ENCODE data around the gene DACH1.

DACH1 gene

DNA sequence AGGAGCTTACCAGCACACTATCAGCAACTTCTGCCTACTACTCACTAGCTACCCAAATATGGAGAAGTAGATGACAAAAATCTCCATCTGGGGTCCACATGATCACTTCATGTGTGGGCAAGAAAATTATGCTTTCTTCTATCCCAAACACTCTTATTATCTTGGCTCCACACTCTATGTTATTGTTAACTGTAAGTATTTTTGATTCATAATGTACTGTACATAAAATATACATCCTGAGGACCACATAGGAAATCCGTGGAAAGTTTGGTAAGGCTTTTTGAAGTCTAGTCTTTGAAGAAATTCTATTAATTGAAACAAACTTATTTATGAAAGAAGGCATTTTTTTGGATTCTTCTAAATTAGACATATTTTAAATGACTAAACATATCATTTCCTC, 378.8 kb downstream of the DACH1 start:
- no peak for DNase-seq (ENCODE audit: low spot score)

DNA sequence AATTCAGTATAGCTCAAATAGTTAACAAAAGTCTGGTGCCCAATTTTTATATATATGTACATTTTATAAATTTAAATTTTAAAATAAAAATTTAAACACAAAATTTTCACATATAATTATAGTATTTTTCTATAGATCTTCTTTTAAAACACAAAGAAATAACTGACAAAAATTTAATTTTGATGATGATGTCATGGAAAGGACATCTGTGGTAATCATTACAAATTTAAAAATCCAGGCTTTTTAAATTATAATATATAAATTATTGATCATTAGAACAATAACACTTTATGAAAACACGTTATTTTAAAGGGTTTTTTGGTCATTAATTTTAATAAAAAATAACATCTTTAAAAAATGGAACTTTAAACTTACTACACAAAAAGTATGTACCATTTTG, 381.1 kb downstream of the DACH1 start:
- no peak for DNase-seq (ENCODE audit: low spot score)

DNA sequence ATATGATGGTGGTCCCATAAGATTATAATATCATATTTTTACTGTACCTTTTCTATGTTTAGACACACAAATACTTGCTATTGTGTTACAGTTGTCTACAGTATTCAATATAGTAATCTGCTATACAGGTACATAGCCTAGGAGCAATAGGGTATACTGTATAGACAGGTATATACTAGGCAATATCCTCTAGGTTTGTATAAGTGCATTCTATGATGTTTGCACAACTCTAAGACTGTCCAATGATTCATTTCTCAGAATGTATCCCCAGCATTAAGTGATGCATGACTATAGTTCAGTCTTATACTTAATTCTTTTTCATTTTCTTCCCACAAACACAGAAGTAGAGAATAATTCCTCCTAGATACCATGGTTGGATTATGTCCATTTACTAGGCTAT, 383.3 kb downstream of the DACH1 start:
- DNase-seq (ENCODE audit: low spot score) = no peak

DNA sequence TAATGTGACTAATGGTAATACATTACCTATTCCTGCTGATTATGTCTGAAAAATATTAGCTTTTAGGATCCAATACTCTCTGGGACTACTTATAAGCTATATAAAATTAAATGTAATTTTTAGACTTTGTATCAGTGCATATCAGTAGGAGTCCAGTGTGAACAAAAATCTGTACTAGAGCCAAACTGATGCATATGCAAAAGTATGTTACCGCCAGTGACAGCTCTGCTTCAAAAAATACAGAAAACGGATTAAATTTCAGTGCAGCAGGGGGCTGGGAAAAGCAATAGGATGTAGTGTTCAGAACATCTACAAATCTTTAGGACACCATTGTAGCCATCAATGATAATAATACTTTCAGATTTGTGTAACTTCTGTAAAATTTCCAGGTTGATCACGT, 385.5 kb downstream of the DACH1 start:
- no peak for DNase-seq (ENCODE audit: low spot score)

DNA sequence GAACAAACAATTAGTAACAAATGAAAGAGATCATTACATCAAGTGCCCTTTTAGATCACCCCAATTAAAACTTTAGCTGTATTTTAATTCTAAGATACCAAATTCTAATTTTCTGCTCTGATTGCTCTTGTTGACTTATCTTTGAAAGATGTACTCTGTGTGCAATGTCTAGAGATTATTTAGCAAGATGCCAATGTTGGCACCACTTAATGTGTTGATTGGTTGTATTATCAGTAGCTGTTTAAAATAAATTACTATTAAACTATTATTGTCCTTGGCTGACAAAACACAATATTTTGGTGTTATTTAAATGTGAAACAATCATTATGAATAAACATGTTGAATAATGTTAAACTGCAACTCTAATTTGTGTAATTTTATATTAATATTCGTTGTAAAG, 386.0 kb downstream of the DACH1 start:
- DNase-seq (ENCODE audit: low spot score) = no peak

DNA sequence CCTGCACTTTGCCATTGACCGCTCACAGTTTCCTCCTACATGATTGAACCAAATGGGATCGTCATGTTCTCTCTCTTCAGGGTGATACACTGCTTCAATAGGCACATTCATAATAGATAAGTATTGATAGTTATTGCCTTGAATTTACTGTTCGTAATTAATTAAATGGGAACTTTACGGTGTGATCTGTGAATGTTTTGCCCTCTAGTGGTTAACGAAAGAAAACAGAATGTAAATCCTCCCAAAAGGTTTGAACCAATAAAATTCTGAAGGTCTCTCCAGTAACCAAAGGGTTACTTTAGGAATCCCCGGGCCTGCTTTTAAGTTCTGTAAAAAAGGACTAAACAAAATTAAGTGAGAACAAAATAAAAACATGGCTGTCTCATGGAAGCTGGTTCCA, 389.3 kb downstream of the DACH1 start:
- DNase-seq (ENCODE audit: low spot score) = no peak

DNA sequence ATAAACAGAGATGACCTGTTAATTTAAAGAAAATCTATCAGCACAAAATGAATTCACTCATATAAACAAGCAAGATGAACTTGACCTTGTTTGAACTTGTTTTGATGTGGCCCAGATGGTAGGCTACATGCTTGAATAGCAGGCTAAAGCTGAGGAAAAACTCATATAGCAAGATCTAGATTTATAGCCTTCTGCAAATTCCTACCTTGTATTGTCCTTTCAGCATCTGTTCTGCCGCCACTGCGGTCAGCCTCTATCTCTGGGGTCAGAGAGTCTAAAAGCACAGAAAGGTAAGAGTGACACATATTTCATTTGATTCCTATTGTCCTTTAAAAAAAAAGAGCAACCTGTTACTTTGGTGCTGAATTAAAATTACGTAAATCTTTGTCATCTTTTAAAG, 392.1 kb downstream of the DACH1 start:
- no peak for DNase-seq (ENCODE audit: low spot score)

DNA sequence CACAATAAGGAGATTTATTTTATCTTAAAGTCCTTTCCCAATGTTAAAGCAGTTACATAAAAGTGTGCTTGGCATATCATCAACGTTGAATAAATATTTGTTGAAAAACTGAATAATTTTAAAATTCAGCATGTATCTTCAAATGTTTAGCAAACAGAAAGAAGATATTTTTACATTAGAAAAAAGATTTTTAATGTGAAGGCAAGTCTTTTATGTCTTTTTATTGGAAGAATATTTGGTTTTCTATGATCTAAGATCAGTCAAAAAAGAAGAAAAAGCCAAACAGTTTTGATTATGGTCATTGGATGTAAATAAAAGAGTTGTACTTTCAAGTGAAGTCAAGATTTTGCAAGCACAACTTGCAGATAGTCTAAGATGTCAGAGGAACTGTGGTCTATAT, 397.4 kb downstream of the DACH1 start:
- DNase-seq (ENCODE audit: low spot score) = no peak

DNA sequence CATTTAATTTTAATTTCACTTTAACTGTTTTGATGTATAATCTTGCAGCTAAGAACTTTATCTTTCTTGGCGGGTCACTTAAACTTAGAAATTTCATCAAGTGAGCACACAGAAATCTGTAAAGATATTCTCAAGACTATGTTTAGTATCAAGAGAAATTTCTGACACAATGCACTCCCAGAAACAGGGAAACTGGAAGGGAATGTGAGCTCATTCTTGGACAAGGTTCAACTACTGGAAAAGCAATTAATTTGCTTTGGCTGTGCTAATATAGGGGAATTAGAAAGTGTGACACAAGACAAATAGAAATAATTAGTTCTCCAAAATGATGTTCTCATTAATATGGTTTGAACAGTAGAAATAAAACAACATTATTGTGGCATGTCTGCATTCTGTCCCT, 402.3 kb downstream of the DACH1 start:
- DNase-seq (ENCODE audit: low spot score) = no peak

DNA sequence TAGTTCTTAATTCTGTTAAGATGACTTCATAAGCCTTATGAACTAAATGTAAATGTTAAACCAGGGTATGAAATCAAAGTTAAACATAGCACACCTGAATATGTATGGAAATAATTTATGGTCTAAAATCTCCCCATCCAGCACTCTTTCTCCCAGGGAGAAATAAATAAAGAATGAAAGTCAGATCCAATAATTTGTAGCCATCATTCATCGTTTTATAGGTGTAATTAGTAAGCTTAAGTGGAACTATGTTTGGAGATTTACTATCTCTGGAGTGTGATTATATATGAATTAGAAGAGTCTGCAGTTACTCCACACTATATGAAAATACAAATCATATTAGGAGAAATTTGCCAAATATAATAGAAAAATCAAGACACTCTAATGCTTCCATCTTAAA, 405.1 kb downstream of the DACH1 start:
- DNase-seq (ENCODE audit: low spot score) = no peak

DNA sequence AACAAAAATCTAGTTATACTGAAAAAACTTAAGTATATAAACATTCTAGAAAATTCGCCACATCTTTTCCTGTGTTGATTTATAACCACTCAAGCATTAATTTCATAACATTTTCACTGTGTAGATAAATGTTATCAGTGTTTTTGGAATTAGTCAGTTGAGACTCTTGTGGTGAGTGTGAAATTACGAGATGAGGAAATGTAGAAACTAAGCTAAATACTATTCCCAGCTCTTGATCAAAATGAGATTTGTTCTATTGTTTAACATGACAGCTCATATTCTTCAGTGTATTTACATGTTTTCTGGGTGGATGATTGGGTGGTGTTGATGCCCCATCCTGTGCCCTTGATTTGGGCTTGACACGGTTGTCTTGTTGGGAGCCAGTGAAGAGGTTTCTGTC, 406.8 kb downstream of the DACH1 start:
- no peak for DNase-seq (ENCODE audit: low spot score)

DNA sequence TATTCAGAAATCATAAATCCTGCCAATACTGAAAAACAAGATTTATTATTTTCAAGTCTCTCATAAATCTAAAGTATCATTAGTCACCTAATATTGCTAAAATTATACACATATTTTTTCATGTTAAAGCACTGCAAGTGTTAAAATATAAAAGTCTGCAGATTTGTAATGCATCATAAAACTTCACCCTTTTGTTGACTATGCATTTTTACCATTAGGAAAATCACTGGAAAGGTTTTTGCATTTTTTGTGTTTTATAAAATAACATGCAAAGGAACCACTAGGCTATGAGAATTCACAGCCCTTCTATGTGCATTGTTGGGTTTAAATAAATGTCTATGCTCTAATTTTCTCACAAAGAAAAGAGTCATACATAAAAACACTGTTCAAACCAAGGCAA, 407.3 kb downstream of the DACH1 start:
- DNase-seq (ENCODE audit: low spot score) = no peak

DNA sequence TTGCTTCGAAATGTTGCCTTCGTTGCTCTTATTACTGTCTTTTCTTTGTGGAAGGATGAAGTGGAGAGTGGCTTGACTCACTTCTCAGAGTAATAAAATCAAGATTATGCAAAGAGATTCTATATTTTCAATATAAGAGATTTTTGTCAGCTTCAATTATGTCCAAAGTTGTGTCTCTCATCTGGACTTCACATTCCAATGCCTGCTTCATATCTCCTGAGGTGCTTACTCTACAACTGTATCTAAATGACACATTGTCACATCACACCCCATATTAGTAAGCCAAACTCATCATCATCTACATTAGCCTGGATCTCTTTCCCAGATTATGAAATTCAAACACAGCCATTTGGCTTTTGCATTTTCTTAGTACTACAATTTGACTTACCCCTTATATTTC, 409.4 kb downstream of the DACH1 start:
- no peak for DNase-seq (ENCODE audit: low spot score)

DNA sequence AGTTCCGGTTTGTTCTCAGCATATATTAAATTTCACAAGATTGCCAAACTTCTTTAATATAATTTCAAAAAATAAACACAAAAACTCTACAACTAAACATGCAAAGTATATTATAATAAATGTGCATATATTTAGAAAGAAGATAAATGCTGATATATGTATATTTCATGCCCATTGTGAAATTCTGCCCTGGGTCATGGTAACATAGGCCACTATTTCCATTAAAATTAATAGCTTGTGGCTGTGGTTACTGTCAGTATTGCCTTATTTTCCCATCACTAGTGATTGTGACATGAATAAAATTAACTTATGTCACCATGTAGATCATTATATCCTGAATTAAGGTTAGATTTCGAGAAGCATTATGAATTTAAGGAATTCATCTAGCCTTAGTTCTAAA, 410.9 kb downstream of the DACH1 start:
- no peak for DNase-seq (ENCODE audit: low spot score)

DNA sequence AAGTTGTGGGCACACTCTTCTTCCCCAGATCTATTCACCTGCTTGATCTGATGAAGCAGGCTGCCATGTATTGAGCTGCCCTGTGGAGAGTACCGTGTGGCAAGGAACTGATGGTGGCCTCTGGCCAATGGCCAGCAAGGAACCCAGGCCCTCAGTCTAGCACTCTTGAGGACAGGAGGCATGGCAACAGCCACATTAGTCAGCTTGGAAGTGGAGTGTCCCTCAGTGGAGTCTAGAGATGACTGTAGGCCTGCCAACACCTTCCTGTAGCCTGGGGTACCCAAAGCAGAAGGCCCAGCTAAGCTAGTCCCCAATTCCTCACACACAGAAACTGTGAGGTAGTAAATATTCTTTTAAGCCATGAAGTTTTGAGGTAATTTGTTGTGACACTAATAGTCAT, 412.5 kb downstream of the DACH1 start:
- no peak for DNase-seq (ENCODE audit: low spot score)

DNA sequence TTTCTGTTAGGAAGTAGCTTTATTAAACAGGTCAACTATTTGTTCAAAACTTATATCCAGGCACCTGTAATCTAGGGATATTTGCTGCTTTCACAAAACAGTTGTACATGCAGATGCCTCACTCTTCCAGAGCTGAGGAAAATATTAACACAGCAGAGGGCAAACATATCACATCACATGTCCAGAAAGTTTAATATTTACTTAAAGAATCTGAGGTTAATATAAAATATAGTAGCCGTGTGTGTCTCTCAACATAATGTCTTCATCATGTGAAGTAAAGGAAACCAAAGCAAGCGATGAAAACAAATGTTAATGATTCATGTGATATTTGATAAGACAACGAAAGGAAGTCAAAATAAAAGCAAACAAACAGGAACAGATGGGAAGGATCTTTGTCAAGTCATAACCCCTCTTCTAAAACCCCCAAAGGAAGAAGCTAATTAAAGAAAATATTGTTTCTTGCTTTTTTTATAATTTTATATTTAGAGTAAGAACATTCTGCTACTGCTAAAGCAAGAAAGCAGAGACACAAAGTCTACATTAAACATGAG, 418.8 kb downstream of the DACH1 start:
- no peak for DNase-seq (ENCODE audit: low spot score)

DNA sequence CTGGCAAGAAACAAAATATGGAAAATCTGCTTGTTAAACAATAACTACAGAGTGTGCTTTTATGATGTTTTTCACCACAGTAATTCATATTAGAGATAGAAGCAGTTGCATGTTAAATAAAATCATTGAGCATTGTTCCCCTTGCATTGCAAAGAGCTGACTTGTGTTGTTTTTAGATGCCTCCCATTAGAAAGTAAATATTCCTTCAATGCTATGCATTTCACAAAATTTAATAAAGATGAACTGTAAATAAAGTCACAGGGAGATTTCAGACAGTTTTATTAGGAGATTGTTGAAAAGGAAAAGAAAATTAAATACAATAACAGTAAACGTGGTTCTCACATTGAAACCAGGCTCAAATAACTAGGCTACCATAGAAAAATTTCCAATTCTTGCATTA, 429.3 kb downstream of the DACH1 start:
- no peak for DNase-seq (ENCODE audit: low spot score)

DNA sequence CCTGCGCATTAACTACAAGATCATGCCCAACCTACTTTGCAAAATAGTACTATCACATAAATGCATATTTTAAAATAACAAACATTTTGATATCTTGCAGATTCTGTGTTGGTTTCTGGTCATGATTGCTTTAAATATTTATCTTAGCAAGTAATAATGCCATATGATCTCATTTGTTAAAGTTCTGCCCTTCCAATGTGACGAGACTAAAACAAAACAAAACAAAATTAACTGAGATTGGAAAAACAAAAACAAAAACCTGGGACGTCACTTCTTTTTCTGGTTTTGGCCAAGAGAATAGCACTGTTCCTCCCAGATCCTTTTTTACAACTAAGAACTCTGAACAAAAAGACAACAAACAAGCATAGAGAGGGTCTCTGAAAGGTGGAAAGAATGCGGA, 436.3 kb downstream of the DACH1 start:
- no peak for DNase-seq (ENCODE audit: low spot score)

DNA sequence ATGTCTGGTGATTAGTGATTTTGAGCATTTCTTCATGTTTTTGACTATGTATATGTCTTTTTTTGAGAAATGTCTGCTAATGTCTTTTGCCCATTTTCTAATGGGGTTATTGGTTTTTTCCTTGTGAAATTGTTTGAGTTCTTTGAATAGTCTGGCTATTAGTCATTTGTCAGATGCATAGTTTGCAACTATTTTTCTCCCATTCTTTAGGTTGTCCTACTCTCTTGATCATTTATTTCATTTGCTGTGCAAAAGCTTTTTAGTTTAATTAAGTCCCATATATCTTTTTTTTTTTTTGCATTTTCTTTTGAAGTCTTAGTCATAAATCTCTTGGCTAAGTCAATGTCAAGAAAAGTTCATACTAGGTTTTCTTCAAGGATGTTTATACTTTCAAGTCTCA, 449.8 kb downstream of the DACH1 start:
- no peak for DNase-seq (ENCODE audit: low spot score)

DNA sequence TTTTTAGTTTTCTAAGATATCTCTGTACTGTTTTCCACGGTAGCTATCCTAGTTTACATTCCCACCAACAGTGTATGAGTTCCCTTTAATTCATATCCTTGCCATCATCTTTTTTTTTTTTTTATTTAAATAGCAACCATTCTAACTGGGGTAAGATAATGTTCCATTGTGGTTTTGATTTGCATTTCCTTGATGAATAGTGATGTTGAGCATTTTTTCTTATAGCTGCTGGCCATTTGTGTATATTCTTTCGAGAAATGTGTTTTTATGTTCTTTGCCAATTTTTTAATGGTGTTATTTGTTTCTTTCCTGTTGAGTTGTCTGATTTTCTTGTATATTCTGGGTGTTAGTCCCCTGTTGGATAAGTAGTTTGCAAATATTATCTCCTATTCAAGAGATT, 454.8 kb downstream of the DACH1 start:
- no peak for DNase-seq (ENCODE audit: low spot score)

DNA sequence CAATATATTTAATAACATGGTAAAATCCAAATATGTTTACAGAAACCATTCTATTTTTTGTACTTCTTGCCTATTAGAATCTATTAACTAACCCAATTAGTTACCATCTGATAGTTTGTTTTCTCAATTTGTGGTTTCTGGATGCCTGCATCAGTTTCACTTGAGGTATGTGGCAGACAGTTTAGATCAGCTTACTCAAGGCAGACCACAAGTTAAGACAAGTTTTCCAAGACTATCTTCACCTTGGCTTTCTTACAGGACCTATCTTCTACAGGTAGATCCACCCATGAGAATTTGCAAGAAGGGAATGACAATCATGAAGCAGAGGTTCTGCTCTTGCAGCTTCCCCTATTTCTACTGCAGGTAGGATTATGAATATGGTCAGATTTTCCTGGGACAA, 458.6 kb downstream of the DACH1 start:
- no peak for DNase-seq (ENCODE audit: low spot score)

DNA sequence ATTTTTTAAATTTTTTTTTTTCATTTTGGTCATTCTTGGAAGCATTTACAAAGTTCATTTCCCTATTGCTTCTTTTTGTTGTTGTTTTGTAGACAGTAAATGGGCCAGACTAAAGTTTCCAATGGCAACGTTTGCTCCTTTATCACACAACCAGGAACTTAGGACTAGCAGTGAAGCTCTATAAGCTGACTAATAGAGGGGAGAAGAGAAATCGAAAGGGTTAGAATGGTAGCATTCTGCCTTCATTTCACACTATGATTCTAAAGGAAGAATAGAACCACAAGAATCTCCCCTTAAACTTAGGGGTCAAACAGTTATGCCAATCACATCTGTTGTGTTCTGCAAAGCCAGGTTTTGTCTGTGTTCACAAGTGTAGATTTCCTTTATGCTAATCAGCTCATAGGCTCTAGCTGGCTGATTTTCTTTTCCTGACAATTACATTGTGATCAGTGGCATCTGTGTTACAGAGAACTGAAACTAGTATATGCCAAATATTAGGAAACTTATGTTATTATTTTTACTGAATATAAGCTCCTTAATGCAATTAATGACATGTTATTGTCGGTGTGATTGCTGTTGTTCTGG, 467.3 kb downstream of the DACH1 start:
- no peak for DNase-seq (ENCODE audit: low spot score)

DNA sequence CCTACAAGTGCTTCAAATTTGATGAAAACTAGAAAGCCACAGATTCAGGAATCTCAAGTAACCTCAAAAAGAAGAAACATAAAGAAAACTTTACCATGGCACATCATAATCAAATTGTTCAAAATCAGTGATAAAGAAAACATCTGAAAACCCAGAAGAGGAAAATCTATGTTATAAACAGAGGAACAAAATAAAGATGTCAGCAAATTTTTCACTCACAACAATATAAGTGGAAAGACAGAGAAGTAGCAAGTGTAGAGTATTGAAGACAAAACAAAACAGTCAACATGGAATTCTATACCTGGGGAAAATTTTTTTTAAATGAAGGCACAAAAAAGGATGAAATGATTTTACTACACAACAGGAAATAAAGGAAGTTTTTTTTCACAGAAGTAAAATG, 470.9 kb downstream of the DACH1 start:
- no peak for DNase-seq (ENCODE audit: low spot score)

DNA sequence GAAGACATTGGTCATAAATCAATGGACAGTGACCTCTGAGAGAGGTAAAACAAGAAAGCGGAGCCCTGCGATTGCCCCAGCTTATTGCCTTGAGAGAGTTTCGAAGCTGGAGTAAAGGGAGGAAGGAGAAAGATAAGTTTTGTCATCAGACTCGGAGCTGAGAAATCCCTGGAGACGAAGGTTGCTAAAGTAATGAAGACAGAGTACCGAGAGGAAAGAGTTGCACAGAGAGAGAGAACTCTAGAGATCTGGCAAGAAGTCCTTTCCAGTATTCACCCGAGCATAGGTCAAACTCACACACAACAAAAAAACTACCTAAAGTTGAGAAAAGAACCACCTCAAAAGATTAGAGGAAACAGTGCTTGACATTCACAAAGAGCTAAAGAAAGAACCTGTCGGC, 472.0 kb downstream of the DACH1 start:
- no peak for DNase-seq (ENCODE audit: low spot score)

DNA sequence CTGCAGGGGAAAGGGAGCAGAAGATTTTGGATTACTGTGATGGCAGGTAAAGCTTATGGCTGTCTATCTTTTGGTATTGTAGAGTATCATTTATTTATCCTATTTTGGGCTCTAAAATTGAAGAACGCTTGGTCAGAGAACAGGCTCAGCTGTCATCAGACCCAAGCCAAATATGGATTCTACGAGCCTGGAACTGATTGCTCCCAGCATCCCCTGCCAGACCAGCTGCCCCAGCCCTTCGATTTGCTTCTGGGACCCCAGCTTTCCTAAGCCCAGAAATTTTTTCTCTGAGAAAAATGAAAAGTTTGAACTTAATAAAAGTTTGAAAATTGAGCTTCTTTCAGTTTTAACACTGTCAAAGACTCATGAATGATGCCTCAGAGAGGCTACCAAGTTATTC, 472.8 kb downstream of the DACH1 start:
- no peak for DNase-seq (ENCODE audit: low spot score)

Measured in hepatic stellate cell (primary cell).